Measurements from ENCODE around the gene SOS1. TPM values are rescaled to one million over a fixed set of nuclear protein-coding genes. Genes with fewer than 3 reads are reported as not detected.
A peak's percentile ranks its signal among the peaks of the same experiment; 100 is the strongest.

SOS1 gene
- total and polyA plus RNA-seq, 2 experiments from 2014 or later = 5.0 to 22.0 TPM

GRCh38 chr2:39124000-39124745 is 3.3 kb upstream of the SOS1 start:
- Histone ChIP-seq H3K27ac (peak overlapping the region; percentile 76), H3K27me3 (replicated peaks; ENCODE audit: insufficient read depth) (no peaks in the 10 kb centered on the region), H3K9me3 (ENCODE audit: low read depth) (no peaks in the 10 kb centered on the region), H4K20me1 (ENCODE audit: insufficient read depth) (no peaks in the 10 kb centered on the region), H3K4me1 (ENCODE audit: insufficient read depth) (peaks cover 28% of the 10 kb centered on the region), H3K79me2 (ENCODE audit: insufficient read depth) (peaks cover 34% of the 10 kb centered on the region), H3F3A (ENCODE audit: insufficient read depth) (peaks cover 48% of the 10 kb centered on the region), H3K9me2 (ENCODE audit: insufficient read depth) (no peaks in the 10 kb centered on the region), H3K4me3 (peak overlapping the region; percentile 91), H3K36me3 (ENCODE audit: low read depth) (no peaks in the 10 kb centered on the region), H3K9ac (peak overlapping the region; percentile 88), H2AFZ (peak overlapping the region; percentile 97), H3K4me2 (ENCODE audit: unreplicated experiment) (peak overlapping the region; percentile 90)
- 1% methylated on average over 41 to 53 of the region's 58 CpGs for WGBS, 2 experiments (ENCODE audit: low coverage in 1 of 2, low lambda C conversion rate in 2 of 2, missing lambda C conversion rate in 2 of 2)
- DNase-seq = peak; percentile 99
- TF ChIP-seq EZH2phosphoT487 (IDR thresholded peaks at IDR 0.05; ENCODE audit: insufficient read depth, low read depth) (no peak), EZH2 (IDR thresholded peaks at IDR 0.05; ENCODE audit: insufficient read depth, poor library complexity, severe bottlenecking) (no peak)
- in situ Hi-C loops (cut with MboI) = loop anchor here (10.0 kb wide), 1 partner anchor 101 kb away; no protein-coding TSS in a partner anchor

GRCh38 chr2:39123436-39123999 is 2.7 kb upstream of the SOS1 start:
- TF ChIP-seq EZH2 (IDR thresholded peaks at IDR 0.05; ENCODE audit: insufficient read depth, poor library complexity, severe bottlenecking) (no peak), EZH2phosphoT487 (IDR thresholded peaks at IDR 0.05; ENCODE audit: insufficient read depth, low read depth) (no peak)
- H3K79me2 ChIP-seq (ENCODE audit: insufficient read depth) = peaks cover 40% of the 10 kb centered on the region
- no peaks in the 10 kb centered on the region for H4K20me1 ChIP-seq (ENCODE audit: insufficient read depth)
- peaks cover 54% of the 10 kb centered on the region for H3F3A ChIP-seq (ENCODE audit: insufficient read depth)
- 58 to 61% methylated on average over 25 of the region's 25 CpGs for WGBS, 2 experiments (ENCODE audit: low coverage in 1 of 2, low lambda C conversion rate in 2 of 2, missing lambda C conversion rate in 2 of 2)
- no peak for DNase-seq
- H3K9ac ChIP-seq = peak overlapping the region; percentile 88
- no peaks in the 10 kb centered on the region for H3K9me2 ChIP-seq (ENCODE audit: insufficient read depth)
- H3K4me2 ChIP-seq (ENCODE audit: unreplicated experiment) = peak overlapping the region; percentile 90
- no peaks in the 10 kb centered on the region for H3K9me3 ChIP-seq (ENCODE audit: low read depth)
- H3K27me3 ChIP-seq (replicated peaks; ENCODE audit: insufficient read depth) = no peaks in the 10 kb centered on the region
- H2AFZ ChIP-seq = peak overlapping the region; percentile 97
- no peaks in the 10 kb centered on the region for H3K36me3 ChIP-seq (ENCODE audit: low read depth)
- H3K27ac ChIP-seq = peak overlapping the region; percentile 76
- H3K4me3 ChIP-seq = peak overlapping the region; percentile 91
- in situ Hi-C loops (cut with MboI) = loop anchor here (10.0 kb wide), 1 partner anchor 101 kb away; no protein-coding TSS in a partner anchor
- peaks cover 29% of the 10 kb centered on the region for H3K4me1 ChIP-seq (ENCODE audit: insufficient read depth)

GRCh38 chr2:39121523-39122063 is 742 bp upstream of the SOS1 start:
- WGBS, 2 experiments (ENCODE audit: low coverage in 1 of 2, low lambda C conversion rate in 2 of 2, missing lambda C conversion rate in 2 of 2) = 26 to 27% methylated on average over 7 of the region's 7 CpGs
- TF ChIP-seq EZH2 (IDR thresholded peaks at IDR 0.05; ENCODE audit: insufficient read depth, poor library complexity, severe bottlenecking) (no peak), EZH2phosphoT487 (IDR thresholded peaks at IDR 0.05; ENCODE audit: insufficient read depth, low read depth) (no peak)
- Histone ChIP-seq H3K27me3 (replicated peaks; ENCODE audit: insufficient read depth) (no peaks in the 10 kb centered on the region), H3K79me2 (ENCODE audit: insufficient read depth) (peaks cover 60% of the 10 kb centered on the region), H3K4me1 (ENCODE audit: insufficient read depth) (peaks cover 21% of the 10 kb centered on the region), H3F3A (ENCODE audit: insufficient read depth) (peaks cover 41% of the 10 kb centered on the region), H2AFZ (peak overlapping the region; percentile 78), H3K27ac (peak overlapping the region; percentile 78), H3K9ac (peak overlapping the region; percentile 84), H3K36me3 (ENCODE audit: low read depth) (no peaks in the 10 kb centered on the region), H3K4me2 (ENCODE audit: unreplicated experiment) (peak overlapping the region; percentile 94), H4K20me1 (ENCODE audit: insufficient read depth) (no peaks in the 10 kb centered on the region), H3K4me3 (peak overlapping the region; percentile 82), H3K9me3 (ENCODE audit: low read depth) (no peaks in the 10 kb centered on the region), H3K9me2 (ENCODE audit: insufficient read depth) (no peaks in the 10 kb centered on the region)
- peak; percentile 28 for DNase-seq
- in situ Hi-C loops (cut with MboI) = loop anchor here (10.0 kb wide), 1 partner anchor 103 kb away; no protein-coding TSS in a partner anchor

- TF ChIP-seq EZH2 (IDR thresholded peaks at IDR 0.05; ENCODE audit: insufficient read depth, poor library complexity, severe bottlenecking) (no peak), EZH2phosphoT487 (IDR thresholded peaks at IDR 0.05; ENCODE audit: insufficient read depth, low read depth) (no peak)
- 2% methylated on average over 28 of the region's 37 CpGs; no CpG with 5 or more reads in 1 of the 2 experiments for WGBS, 2 experiments (ENCODE audit: low coverage in 1 of 2, low lambda C conversion rate in 2 of 2, missing lambda C conversion rate in 2 of 2)
- peak overlapping the region; percentile 84 for H3K9ac ChIP-seq
Observed at GRCh38 chr2:39120521-39120770, 405 bp downstream of the SOS1 start.

More at GRCh38 chr2:39120521-39120770, 405 bp downstream of the SOS1 start:
- Histone ChIP-seq H3K4me3 (peak overlapping the region; percentile 82), H3K9me2 (ENCODE audit: insufficient read depth) (no peaks in the 10 kb centered on the region), H4K20me1 (ENCODE audit: insufficient read depth) (no peaks in the 10 kb centered on the region), H3K9me3 (ENCODE audit: low read depth) (no peaks in the 10 kb centered on the region), H3K27ac (peak overlapping the region; percentile 78), H2AFZ (no peak overlapping the region), H3K36me3 (ENCODE audit: low read depth) (no peaks in the 10 kb centered on the region), H3K27me3 (replicated peaks; ENCODE audit: insufficient read depth) (no peaks in the 10 kb centered on the region), H3K4me2 (ENCODE audit: unreplicated experiment) (peak overlapping the region; percentile 96), H3K4me1 (ENCODE audit: insufficient read depth) (peaks cover 21% of the 10 kb centered on the region), H3F3A (ENCODE audit: insufficient read depth) (peaks cover 38% of the 10 kb centered on the region), H3K79me2 (ENCODE audit: insufficient read depth) (peaks cover 71% of the 10 kb centered on the region)
- no peak for DNase-seq
- in situ Hi-C loops (cut with MboI) = loop anchor here (10.0 kb wide), 1 partner anchor 104 kb away; no protein-coding TSS in a partner anchor

Measured in GM23248 (cell line).